GM18507 (cell line): Measurements from ENCODE around the gene PCLAF.
"Not testable (repeated sequence)": the region's sequence is repeated elsewhere in the genome, so short reads cannot be mapped to it uniquely, and the experiment has no call there.

Experiments
- DNase-seq: peaks from one replicate; pipeline ENCODE4 v3.0.0; 2011; ENCODE audit warnings: low read depth; ENCODE audit not compliant: insufficient read length; ENCODE audit errors: extremely low spot score
- FAIRE-seq: peaks from 2 replicates; lab custom pipeline; 2011; peaks lifted over from hg19 to GRCh38; lab: Jason Lieb, UNC

PCLAF gene

GRCh38 chr15:64333516-64333915, 47.7 kb downstream of the PCLAF start:
- FAIRE-seq (no peak), DNase-seq (no peak)

DNA sequence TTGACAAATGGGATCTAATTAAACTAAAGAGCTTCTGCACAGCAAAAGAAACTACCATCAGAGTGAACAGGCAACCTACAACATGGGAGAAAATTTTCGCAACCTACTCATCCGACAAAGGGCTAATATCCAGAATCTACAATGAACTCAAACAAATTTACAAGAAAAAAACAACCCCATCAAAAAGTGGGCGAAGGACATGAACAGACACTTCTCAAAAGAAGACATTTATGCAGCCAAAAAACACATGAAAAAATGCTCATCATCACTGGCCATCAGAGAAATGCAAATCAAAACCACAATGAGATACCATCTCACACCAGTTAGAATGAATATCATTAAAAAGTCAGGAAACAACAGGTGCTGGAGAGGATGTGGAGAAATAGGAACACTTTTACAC, 49.6 kb downstream of the PCLAF start:
- not testable (repeated sequence) for FAIRE-seq, DNase-seq

- not testable (repeated sequence) for DNase-seq, FAIRE-seq
These were observed 54.3 kb downstream of the PCLAF start for GRCh38 chr15:64326975-64327374.

DNA sequence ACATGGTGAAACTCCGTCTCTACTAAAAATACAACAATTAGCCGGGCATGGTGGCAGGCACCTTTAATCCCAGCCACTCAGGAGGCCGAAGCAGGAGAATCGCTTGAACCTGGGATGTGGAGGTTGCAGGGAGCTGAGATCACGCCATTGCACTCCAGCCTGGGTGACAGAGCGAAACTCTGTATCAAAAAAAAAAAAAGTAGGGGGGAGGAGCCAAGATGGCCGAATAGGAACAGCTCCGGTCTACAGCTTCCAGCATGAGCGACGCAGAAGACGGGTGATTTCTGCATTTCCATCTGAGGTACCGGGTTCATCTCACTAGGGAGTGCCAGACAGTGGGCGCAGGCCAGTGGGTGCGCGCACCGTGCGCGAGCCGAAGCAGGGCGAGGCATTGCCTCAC, 54.8 kb downstream of the PCLAF start:
- not testable (repeated sequence) for FAIRE-seq, DNase-seq

- no peak for DNase-seq
- no peak for FAIRE-seq
These were observed 56.9 kb downstream of the PCLAF start for GRCh38 chr15:64324165-64324877.

DNA sequence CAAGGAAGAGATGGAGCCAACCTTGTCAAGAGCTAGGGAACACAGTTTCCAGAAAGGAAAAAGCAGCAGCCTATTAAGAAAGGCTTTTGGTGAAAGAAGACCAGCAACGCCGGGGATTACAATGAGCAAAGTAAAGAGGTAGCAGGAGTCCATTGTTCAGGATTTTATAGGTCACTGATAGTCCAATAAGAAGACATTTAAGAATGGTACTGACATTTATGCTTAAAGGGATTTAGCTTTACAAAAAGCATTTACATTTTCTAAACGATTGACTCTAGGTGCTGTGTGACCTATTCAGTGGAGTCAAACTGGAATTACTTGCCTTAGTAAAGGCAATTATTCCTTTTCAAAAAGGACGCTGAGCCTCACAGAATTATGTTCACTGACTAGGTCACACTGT, 66.0 kb downstream of the PCLAF start:
- FAIRE-seq = no peak
- DNase-seq = no peak

DNA sequence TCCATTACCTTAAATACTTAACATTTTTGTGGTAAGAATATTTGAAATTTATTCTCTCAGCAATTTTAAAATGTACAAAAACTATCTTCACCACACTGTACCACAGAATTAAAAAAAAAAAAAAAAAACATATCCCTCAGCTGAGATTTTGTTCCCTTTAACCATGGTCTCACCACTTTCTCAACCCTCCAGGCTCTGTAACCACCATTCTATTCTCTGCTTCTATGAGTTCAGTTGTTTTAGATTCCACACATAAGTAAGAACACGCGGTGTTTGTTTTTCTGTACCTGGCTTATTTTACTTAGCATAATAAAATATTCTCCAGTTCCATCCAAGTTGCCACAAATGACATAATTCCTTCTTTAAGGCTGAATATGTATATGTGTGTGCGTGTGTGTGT, 66.8 kb downstream of the PCLAF start:
- FAIRE-seq (no peak), DNase-seq (no peak)
